OCI-LY7 (cell line): ENCODE measurements around the gene FKBP14. TPM values are rescaled to one million over a fixed set of nuclear protein-coding genes. Genes with fewer than 3 reads are reported as not detected.
A peak's percentile ranks its signal among the peaks of the same experiment; 100 is the strongest.

Source experiments
- BruUV-seq: library from RNA; stranded (reverse); fragments of 400-500 nt; replicated peaks from 2 replicates; lab custom pipeline; 2021; lab: Mats Ljungman, UMichigan
- CTCF ChIA-PET: fragments of 300-600 bp; sonication (Branson Sonifier 250); formaldehyde crosslinking; loops from one replicate; lab custom pipeline; 2022; ENCODE audit warnings: antibody characterized with exemption; ENCODE audit not compliant: unreplicated experiment; lab: Charles Lee
- POLR2A ChIA-PET: fragments of 300-600 bp; sonication (Branson Sonifier 250); formaldehyde crosslinking; loops from one replicate; lab custom pipeline; 2022; ENCODE audit warnings: antibody characterized with exemption; lab: Charles Lee
- DNase-seq: peaks from one replicate; pipeline ENCODE4 v3.0.0-alpha.2; 2015; ENCODE audit warnings: low spot score
- H2AFZ ChIP-seq: fragments of 200-600 bp; sonication (generic), shearing (Covaris generic); 2 replicates; pipeline ENCODE4 v1.6.1; 2014; ENCODE audit warnings: mild to moderate bottlenecking, antibody characterized with exemption, low read length, moderate library complexity
- H3K27ac ChIP-seq: fragments of 200-600 bp; sonication (generic); 2 replicates; pipeline ENCODE4 v1.5.1; 2014; ENCODE audit warnings: mixed run types, low read depth, mild to moderate bottlenecking, moderate library complexity, low read length, inconsistent platforms; ENCODE audit not compliant: poor library complexity, severe bottlenecking
- H3K36me3 ChIP-seq: fragments of 200-600 bp; sonication (generic); 2 replicates; pipeline ENCODE4 v1.6.1; 2014; ENCODE audit warnings: mild to moderate bottlenecking, antibody characterized with exemption, low read length, moderate library complexity, mixed read lengths; ENCODE audit not compliant: insufficient read depth
- H3K4me1 ChIP-seq: fragments of 200-600 bp; sonication (generic); 2 replicates; pipeline ENCODE4 v1.5.1; 2014; ENCODE audit warnings: mild to moderate bottlenecking, low read length; ENCODE audit not compliant: insufficient read depth, poor library complexity, severe bottlenecking
- H3K4me2 ChIP-seq: fragments of 200-600 bp; sonication (generic); 2 replicates; pipeline ENCODE4 v1.6.1; 2014; ENCODE audit warnings: mild to moderate bottlenecking, low read length
- H3K4me3 ChIP-seq: fragments of 200-600 bp; sonication (generic); 2 replicates; pipeline ENCODE4 v1.5.1; 2014; ENCODE audit warnings: mild to moderate bottlenecking, low read depth, low read length; ENCODE audit not compliant: poor library complexity, severe bottlenecking
- H3K79me2 ChIP-seq: fragments of 200-600 bp; sonication (generic); 2 replicates; pipeline ENCODE4 v1.6.1; 2016; ENCODE audit warnings: low read depth, mild to moderate bottlenecking, low read length, moderate library complexity, mixed read lengths; ENCODE audit not compliant: insufficient read depth
- H3K9me2 ChIP-seq: fragments of 200-600 bp; sonication (generic); 2 replicates; pipeline ENCODE4 v1.6.1; 2016; ENCODE audit warnings: mild to moderate bottlenecking, low read length, mixed read lengths; ENCODE audit not compliant: insufficient read depth
- H3K9me3 ChIP-seq: fragments of 200-600 bp; sonication (generic); 2 replicates; pipeline ENCODE4 v1.6.1; 2014; ENCODE audit warnings: mild to moderate bottlenecking, mixed run types, low read length, mixed read lengths
- H4K20me1 ChIP-seq: fragments of 200-600 bp; sonication (generic); 2 replicates; pipeline ENCODE4 v1.6.1; 2014; ENCODE audit warnings: mild to moderate bottlenecking, antibody characterized with exemption, low read length, moderate library complexity, mixed read lengths; ENCODE audit not compliant: insufficient read depth
- CTCF ChIP-seq: fragments of 200-600 bp; sonication (generic); conservative IDR thresholded peaks from 2 replicates; pipeline ENCODE4 v1.5.1; 2014; ENCODE audit warnings: mild to moderate bottlenecking, antibody characterized with exemption, low read length, moderate library complexity, mixed read lengths
- EZH2phosphoT487 ChIP-seq: fragments of 200-600 bp; sonication (generic); IDR thresholded peaks from 2 replicates; pipeline ENCODE4 v1.6.1; 2018; ENCODE audit warnings: low read depth, borderline replicate concordance, mild to moderate bottlenecking, mixed run types, antibody characterized with exemption, low read length, moderate library complexity, mixed read lengths
- intact Hi-C: fragments of 100-400 bp; cut with micrococcal nuclease; formaldehyde crosslinking; loops from one replicate; pipeline ENCODE4 v1.10.0; 2022; ENCODE audit not compliant: unreplicated experiment
- total RNA-seq, 2 experiments: library from RNA; depleted of rRNA in 1 of 2; stranded (reverse); fragments of >200 nt in 1 of 2; shearing (Covaris generic) in 1 of 2; gene quantifications; 2 replicates each; pipeline ENCODE4 v1.2.3, GENCODE V29; 2014 to 2022

The FKBP14 gene
- total RNA-seq, 2 experiments from 2014 or later = 5.3 to 15.9 TPM

GRCh38 chr7:30029696-30030095, 3.2 kb upstream of the FKBP14 start:
- POLR2A ChIA-PET = interaction anchor here (1.0 to 2.4 kb wide), 4 partner anchors 11 to 49 kb away, joined by 3 to 10 read pairs (median 7); no protein-coding TSS in a partner anchor
- no peaks in the 10 kb centered on the region; the same call in 1 of the 2 replicates for H4K20me1 ChIP-seq

DNA sequence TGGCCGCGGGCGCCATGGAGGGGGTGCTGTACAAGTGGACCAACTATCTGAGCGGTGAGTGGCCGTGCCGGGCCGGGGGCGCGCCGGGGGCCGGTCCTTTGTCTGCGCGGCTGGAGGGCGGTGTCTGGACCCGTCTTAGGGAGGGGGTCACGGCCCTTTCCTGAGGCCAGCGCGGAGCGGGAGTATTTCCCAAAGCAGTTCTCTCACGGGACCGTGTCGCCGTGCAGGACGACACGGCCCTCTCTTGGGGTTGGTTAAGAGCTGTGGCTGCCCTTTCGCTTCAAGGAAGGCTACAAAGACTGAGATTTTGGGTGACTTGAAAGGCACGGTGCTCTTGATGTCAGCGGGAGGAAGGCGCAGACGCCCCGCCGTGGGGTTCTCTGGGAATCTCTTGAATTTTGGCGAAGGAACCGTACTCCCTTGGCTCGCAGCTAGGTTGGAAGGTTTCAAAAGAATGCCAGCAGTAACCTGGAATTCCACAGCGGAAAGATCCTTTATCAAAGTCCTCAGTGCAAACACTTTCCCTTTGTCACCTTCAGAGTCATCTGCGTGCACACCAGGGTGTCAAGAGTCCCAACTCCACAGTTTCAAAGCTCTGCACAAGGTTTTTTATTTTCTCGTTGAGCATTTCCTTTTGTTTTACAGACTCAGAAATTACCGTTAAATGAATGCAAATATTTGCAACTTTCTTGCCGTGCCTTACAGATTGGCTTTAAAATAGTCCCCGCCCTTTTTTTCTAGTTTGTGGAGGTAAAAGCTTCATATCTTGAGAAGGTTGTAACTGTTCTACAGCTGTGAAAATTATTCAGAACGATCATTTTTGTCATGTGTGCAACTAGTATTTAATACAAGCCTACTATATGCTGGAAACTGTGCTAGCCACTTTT, 2.5 kb upstream of the FKBP14 start:
- no peak for TF ChIP-seq EZH2phosphoT487
- no peak for TF ChIP-seq CTCF
- peak; percentile 70 for DNase-seq
- Histone ChIP-seq H3K79me2 (peaks cover 58% of the 10 kb centered on the region), H3K4me1 (peaks cover 53% of the 10 kb centered on the region), H3K4me2 (peak overlapping the region; percentile 81), H3K4me3 (peak overlapping the region; percentile 81), H3K36me3 (peaks cover 2% of the 10 kb centered on the region; the same call in 1 of the 2 replicates), H4K20me1 (no peaks in the 10 kb centered on the region; the same call in 1 of the 2 replicates), H2AFZ (peak overlapping the region; percentile 71), H3K9me2 (no peaks in the 10 kb centered on the region), H3K9me3 (no peaks in the 10 kb centered on the region), H3K27ac (peak overlapping the region; percentile 69)
- POLR2A ChIA-PET = interaction anchor here (0.6 to 2.4 kb wide), 5 partner anchors 11 to 233 kb away, joined by 4 to 10 read pairs (median 5); no protein-coding TSS in a partner anchor
- no TSS peak for BruUV-seq
- intact Hi-C loops = loop anchor here (1.0 to 5.0 kb wide), 4 partner anchors 33 to 450 kb away; partner anchors contain the start of gene NOD1
- CTCF ChIA-PET = no interaction called here

More at GRCh38 chr7:30029696-30030095, 3.2 kb upstream of the FKBP14 start:
- Histone ChIP-seq H3K4me3 (peak overlapping the region; percentile 81), H3K27ac (peak overlapping the region; percentile 69), H3K79me2 (peaks cover 53% of the 10 kb centered on the region), H3K4me1 (peaks cover 46% of the 10 kb centered on the region), H3K9me3 (no peaks in the 10 kb centered on the region), H2AFZ (peak overlapping the region; percentile 71), H3K36me3 (no peaks in the 10 kb centered on the region), H3K9me2 (no peaks in the 10 kb centered on the region), H3K4me2 (peak overlapping the region; percentile 81)
- CTCF ChIA-PET = no interaction called here
- no peak for TF ChIP-seq EZH2phosphoT487
- TF ChIP-seq CTCF = peak; percentile 67
- BruUV-seq = TSS peak; percentile 42
- peak; percentile 62 for DNase-seq
- intact Hi-C loops = loop anchor here (1.0 to 5.0 kb wide), 4 partner anchors 33 to 449 kb away; partner anchors contain the start of gene NOD1
